Left renal pelvis (tissue), 4 donors: ENCODE measurements around the gene ABCA4. TPM values are rescaled to one million over a fixed set of nuclear protein-coding genes. Genes with fewer than 3 reads are reported as not detected.

Experiments used
- DNase-seq, 4 donors: peaks; one replicate each; pipeline ENCODE4 v3.0.0-alpha.2; 2013; ENCODE audit warnings: low read depth in 4 of 4, low spot score in 3 of 4
- polyA plus RNA-seq, 4 donors: library from polyadenylated mRNA; unstranded; fragments of 120-200 nt; gene quantifications; one replicate each; pipeline ENCODE4 v1.2.1, GENCODE V29; 2013; ENCODE audit not compliant: insufficient read length in 4 of 4

The ABCA4 gene
- polyA plus RNA-seq, 4 donors = 0.46 to 10.8 (median 7.4) TPM

GRCh38 chr1:94105581-94105952 is 15.4 kb downstream of the ABCA4 start:
- no peak for DNase-seq

GRCh38 chr1:94104776-94105580 is 16.0 kb downstream of the ABCA4 start:
- no peak for DNase-seq

- DNase-seq = no peak
Observed at GRCh38 chr1:94104127-94104684, 16.7 kb downstream of the ABCA4 start.

GRCh38 chr1:94103608-94104007 is 17.3 kb downstream of the ABCA4 start:
- DNase-seq = no peak

- DNase-seq = no peak
Observed at GRCh38 chr1:94101613-94102525, 19.1 kb downstream of the ABCA4 start.

- no peak for DNase-seq
Observed at GRCh38 chr1:94100785-94101612, 19.9 kb downstream of the ABCA4 start.

GRCh38 chr1:94100129-94100784 is 20.7 kb downstream of the ABCA4 start:
- no peak for DNase-seq

GRCh38 chr1:94099303-94099702 is 21.6 kb downstream of the ABCA4 start:
- no peak for DNase-seq

- DNase-seq = no peak
Observed at GRCh38 chr1:94098585-94099111, 22.3 kb downstream of the ABCA4 start.

- no peak for DNase-seq
Observed at GRCh38 chr1:94096797-94097549, 24.0 kb downstream of the ABCA4 start.

GRCh38 chr1:94095744-94096469 is 25.0 kb downstream of the ABCA4 start:
- no peak for DNase-seq

GRCh38 chr1:94095112-94095637 is 25.8 kb downstream of the ABCA4 start:
- DNase-seq = no peak

- no peak for DNase-seq
Observed at GRCh38 chr1:94094469-94095111, 26.4 kb downstream of the ABCA4 start.

GRCh38 chr1:94093996-94094395 is 27.0 kb downstream of the ABCA4 start:
- DNase-seq = no peak

- no peak for DNase-seq
Observed at GRCh38 chr1:94093396-94093795, 27.6 kb downstream of the ABCA4 start.

- no peak for DNase-seq
Observed at GRCh38 chr1:94092210-94092613, 28.7 kb downstream of the ABCA4 start.

- DNase-seq = no peak
Observed at GRCh38 chr1:94090761-94091160, 30.2 kb downstream of the ABCA4 start.

- DNase-seq = no peak
Observed at GRCh38 chr1:94087193-94087592, 33.8 kb downstream of the ABCA4 start.
